ENCODE data around the gene TMPRSS11F.
"Not testable (repeated sequence)": the region's sequence is repeated elsewhere in the genome, so short reads cannot be mapped to it uniquely, and the experiment has no call there.

Gene TMPRSS11F

GRCh38 chr4:68129793-68130192 lies at the start of gene TMPRSS11F:
Gene TMPRSS11F (minus strand): TSS chr4:68129869. CDS start chr4:68129820, 49 bp downstream.
- no peak for DNase-seq

DNA sequence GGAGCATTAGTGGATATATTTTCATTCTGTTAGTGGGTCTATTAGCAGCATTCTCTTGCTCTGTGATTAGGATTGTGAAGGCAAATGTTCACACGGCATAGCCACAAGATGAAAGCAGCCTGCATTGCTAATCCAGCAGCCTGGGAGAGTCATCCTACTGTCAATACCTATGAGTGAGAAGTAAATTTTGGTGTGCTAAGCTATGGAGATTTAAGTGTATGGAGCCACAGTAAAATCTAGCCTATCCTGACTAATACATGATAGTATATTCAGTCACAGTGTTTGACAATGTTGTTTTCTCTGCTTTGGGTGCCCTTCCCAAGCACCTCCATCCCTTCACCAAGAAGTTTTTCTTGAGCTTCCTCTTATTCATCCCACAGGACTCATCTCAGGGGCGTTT lies 47.2 kb upstream of the TMPRSS11F start:
- DNase-seq: no peak

GRCh38 chr4:68176500-68176899 lies 46.8 kb upstream of the TMPRSS11F start:
- DNase-seq: no peak

- peak; percentile 52 for DNase-seq
Observed at GRCh38 chr4:68175562-68176155, 46.0 kb upstream of the TMPRSS11F start.

DNA sequence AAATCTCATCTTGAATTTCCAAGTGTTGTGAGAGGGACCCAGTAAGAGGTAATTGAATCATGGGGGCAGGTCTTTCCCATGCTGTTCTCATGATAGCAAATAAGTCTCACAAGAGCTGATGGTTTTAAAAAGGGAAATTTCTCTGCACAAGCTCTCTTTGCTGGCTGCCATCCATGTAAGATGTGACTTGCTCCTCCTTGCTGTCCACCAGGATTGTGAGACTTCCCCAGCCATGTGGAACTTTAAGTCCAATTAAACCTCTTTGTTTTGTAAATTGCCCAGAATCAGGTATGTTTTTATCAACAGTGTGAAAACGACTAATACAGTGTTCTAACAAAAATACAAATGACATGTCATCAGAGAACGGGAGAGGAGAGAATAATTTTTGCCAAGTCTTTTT lies 44.7 kb upstream of the TMPRSS11F start:
- DNase-seq: not testable (repeated sequence)

- DNase-seq: not testable (repeated sequence)
Observed at GRCh38 chr4:68172147-68172546, 42.5 kb upstream of the TMPRSS11F start.

- no peak for DNase-seq
Observed at GRCh38 chr4:68167706-68168105, 38.0 kb upstream of the TMPRSS11F start.

DNA sequence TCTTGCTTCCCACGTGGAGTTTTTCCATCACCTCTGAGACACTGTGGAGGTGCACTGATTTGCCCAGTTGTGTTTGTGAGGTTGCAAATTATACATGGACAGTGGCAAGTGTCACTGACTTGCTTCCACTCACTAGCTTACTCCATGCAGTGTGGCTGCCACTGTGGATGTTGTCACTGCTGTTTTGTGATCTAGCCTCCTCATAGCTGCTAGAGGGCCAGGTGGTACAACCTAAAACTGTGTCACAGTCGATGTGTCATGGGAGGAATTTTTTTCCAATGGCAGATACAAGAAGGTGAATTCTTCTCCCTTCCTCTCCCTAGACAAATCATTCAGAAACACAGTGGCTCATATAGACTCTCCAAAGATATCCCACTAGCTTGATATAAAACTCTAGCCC lies 37.5 kb upstream of the TMPRSS11F start:
- DNase-seq: no peak

DNA sequence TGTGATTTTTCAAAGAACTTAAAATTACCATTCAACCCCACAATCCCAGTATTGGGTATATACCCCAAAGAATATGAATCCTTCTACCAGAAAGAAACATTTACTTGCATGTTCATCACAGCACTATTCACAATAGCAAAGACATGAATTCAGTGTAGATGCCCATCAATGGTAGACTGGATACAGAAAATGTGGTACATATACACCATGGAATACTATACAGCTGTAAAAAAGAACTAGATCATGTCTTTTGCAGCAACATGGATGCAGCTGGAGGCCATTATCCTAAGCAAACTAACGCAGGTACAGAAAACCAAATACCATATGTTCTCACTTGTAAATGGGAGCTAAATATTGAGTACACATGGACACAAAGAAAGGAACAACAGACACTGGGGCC lies 34.1 kb upstream of the TMPRSS11F start:
- no peak for DNase-seq

- DNase-seq: no peak
Observed at GRCh38 chr4:68162196-68162595, 32.5 kb upstream of the TMPRSS11F start.

DNA sequence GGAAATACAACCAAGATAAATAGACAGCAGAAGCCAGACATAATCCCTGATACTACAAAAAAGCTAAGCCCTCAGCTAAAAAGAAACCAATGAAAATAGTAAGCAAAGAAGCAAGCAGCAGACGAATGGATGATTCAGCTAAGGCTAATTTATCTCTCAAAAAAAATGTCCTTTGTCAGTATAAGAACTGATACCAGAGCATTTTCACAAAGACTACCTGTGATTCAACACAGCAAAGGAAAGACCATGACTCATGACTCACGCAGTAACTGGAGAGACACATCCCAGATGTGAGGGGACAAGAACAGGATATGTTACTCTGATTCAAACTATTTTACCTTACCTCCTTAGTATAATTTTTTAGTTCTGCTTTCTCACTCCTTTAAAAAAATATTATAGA lies 22.7 kb upstream of the TMPRSS11F start:
- peak; percentile 7 for DNase-seq

- DNase-seq: no peak
Observed at GRCh38 chr4:68148800-68149685, 19.4 kb upstream of the TMPRSS11F start.

GRCh38 chr4:68147079-68147478 lies 17.4 kb upstream of the TMPRSS11F start:
- DNase-seq: no peak

DNA sequence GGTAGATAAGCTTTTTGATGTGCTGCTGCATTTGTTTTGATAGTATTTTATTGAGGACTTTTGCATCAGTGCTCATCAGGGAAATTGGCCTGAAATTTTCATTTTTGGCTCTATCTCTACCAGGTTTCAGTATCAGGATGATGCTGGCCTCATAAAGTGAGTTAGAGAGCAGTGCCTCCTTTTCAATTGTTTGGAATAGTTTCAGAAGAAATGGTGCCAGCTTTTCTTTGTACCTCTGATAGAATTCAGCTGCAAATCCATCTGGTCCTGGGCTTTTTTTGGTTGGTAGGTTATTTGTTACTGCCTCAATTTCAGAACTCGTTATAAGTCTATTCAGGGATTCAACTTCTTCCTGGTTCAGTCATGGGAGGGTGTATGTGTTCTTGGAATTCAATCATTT lies 15.6 kb upstream of the TMPRSS11F start:
- no peak for DNase-seq

DNA sequence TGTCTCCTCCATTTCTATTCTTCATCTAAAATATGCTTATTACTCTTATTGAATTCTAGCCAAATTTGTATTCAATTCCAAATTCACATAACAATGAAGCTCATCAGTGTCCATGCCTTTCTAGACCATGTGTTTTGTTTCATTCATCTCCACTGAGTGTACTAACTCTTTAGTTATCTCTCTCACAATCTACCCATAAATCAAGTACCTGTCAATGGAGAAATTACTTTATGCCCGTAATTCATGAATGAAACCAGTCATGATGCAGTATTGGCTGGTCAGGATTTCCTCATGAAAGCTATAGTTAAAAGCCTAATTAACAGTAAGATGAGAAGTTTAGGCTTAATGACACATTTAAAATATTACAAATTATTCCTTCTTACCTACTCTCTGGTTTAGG lies 12.2 kb upstream of the TMPRSS11F start:
- no peak for DNase-seq

DNA sequence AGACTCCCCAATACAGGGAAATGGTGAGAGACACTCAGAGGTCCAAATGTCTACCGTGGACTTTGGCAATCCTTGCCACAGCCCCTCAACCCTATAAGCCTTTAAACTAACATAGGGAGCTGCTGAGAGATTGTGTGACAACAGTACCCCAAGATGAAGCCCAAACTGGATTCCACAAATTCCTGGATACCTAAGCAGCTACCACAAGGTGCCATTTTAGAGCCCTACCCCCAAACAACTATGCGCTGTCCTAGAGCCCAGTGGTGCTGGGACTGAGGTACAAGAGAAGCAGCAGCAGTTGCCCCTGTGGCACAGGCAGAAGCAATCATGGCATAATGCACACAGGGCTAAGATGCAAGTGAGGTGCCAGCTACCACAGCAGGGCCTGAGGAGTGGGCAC lies 2.7 kb upstream of the TMPRSS11F start:
- DNase-seq: no peak

- DNase-seq: no peak
Observed at GRCh38 chr4:68124262-68124661, 5.4 kb downstream of the TMPRSS11F start.

DNA sequence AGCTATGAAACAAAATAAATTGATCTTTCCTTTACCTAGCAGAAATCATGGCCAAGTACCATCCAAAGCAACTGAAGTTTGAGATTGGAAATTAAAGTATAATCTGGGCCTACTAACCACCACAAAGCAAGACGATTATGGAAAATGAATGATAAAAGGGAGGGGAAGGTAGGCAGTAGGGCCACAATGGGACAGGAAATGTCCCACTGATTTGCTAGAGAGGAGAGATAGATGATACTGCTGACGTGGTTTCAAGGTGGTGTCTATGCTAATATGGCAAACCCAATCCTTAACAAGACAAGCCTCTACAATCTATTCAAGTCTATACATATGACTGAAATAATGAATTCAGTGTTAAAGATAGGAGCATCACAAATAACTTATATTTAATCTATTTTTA lies 6.1 kb downstream of the TMPRSS11F start:
- DNase-seq: no peak

GRCh38 chr4:68119921-68120320 lies 9.7 kb downstream of the TMPRSS11F start:
- no peak for DNase-seq

- DNase-seq: no peak
Observed at GRCh38 chr4:68110441-68110840, 19.2 kb downstream of the TMPRSS11F start.

GRCh38 chr4:68109868-68110267 lies 19.8 kb downstream of the TMPRSS11F start:
- no peak for DNase-seq

- no peak for DNase-seq
Observed at GRCh38 chr4:68082758-68083157, 46.9 kb downstream of the TMPRSS11F start.

DNA sequence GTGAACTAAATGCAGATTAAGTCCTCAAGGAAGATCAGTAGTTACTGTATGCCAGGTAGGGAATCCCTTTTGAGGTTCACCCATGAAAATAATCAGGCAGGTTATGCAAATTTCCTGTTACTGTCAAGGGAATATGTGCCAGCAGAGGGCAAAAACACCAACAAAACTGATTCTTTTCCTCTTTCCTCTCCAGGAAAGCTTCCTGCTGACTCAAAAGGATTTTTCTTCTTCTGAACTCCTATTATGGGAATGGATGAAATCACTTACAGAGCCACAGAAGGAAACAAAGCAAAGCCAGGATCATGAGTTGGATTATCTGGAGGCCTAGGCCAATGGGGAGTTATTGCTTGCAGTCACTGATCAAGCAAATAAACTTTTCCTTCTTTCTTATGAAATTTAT lies 49.7 kb downstream of the TMPRSS11F start:
- DNase-seq: no peak

GRCh38 chr4:68077737-68078136 lies 51.9 kb downstream of the TMPRSS11F start:
- DNase-seq: no peak

DNA sequence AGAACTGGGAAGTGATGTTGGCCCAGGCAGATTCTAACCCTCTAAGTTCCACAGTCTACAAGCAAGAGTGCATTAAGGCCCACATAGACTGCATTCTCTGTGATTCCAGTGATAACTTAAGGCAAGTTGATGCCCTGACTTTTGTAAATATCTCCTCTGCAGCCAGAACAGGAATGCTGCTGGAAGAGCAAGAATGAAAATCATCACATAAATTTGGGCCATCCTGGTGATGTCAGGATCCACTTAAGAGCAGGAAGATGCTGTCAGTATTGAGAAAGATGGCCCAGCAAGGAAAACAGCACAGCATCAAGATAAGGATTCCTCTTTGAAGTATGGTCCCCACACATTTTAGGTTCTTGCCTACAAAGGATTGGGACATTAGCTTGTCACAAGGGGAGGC lies 52.4 kb downstream of the TMPRSS11F start:
- DNase-seq: no peak
